GM18520 (cell line): Measurements from ENCODE around the gene SLC7A7.
"Not testable (repeated sequence)": the region's sequence is repeated elsewhere in the genome, so short reads cannot be mapped to it uniquely, and the experiment has no call there.

Experiments used
- ATAC-seq: cut with Tn5 transposase; IDR thresholded peaks from one replicate; pipeline ENCODE4 v1.9.1; 2021; ENCODE audit not compliant: unreplicated experiment

SLC7A7 gene

DNA sequence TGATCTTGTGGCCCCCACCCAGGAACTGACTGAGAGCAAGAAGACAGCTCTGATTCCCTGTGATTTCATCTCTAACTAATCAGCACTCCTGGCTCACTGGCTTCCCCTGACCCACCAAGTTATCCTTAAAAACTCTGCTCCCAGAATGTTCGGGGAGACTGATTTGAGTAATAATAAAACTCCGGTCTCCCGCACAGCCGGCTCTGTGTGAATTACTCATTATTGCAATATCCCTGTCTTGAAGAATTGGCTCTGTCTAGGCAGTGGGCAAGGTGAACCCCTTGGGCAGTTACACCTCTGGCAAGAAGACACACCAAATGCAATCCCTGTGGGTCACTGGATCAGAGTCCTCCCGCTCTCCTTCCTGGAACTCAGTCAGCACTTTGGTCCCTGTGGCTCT is 21.3 kb downstream of the SLC7A7 start:
- no peak for ATAC-seq

- ATAC-seq = not testable (repeated sequence)
Measured at GRCh38 chr14:22793550-22793949, 21.7 kb downstream of the SLC7A7 start.

DNA sequence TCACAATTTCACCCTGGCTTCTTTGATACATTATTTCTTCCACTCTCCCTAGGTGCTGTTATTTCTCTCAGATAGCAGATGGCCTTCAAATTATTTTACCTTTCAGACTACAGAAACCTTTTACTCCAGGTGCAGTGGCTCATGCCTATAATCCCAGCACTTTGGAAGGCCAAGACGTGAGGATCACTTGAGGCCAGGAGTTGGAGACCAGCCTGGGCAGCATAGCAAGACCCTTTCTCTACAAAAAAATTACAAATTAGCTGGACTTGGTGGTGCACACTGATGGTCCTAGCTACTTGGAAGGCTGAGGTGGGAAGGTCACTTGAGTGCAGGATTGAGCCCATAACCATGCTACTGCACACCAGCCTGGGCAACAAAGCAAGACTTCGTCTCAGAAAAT is 23.1 kb downstream of the SLC7A7 start:
- no peak for ATAC-seq

DNA sequence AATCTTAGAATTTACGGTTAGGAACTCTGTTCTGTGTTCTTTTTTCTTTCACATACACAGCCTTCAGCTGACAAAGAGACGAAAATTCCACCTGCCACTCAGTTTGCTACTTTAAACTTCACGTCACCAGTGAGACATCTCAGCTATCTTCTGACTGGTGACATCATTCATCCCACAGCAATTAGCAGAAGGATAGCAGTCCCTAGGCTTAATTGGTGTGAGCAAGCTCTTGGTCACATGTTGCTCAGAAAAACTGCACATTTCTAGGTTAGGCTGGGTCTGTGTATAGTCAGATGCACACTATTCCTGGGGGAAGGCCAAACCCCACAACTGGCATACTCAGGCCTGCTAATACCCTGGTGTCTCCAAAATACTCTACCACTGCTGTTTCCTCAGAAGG is 23.9 kb downstream of the SLC7A7 start:
- no peak for ATAC-seq

- ATAC-seq = no peak
Measured at GRCh38 chr14:22786685-22787084, 28.6 kb downstream of the SLC7A7 start.

DNA sequence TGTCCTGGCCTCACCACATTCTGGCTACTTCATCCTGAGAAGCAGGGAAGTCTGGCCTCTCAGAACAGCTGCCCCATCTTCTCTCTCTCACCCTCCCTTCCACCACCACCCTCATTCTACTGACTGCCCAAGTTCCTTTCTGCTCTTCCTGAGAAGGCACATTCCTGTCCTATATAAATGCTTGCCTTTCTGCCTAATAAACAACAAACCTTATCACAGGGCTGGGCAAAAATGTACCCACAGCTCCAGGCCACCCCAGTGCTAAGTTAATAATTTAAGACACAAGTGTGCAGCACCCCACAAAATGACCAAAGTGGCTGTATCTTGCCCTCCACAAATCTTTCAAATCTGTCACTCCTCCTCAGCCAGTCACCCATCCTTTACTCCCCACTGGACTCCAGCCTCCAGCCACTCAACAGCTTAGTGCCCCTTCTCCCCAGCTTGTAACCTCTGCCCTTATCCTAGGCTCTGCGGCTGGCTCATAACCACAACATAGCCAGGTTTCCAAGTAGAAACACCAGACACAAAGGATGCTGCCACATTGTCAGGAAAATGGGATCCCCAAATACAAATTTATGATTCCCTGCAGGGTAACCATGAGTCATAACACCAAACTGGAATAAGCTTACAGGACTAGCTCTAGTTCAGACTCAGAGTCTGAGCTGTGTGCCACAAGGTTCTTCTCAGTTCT is 33.8 kb downstream of the SLC7A7 start:
- no peak for ATAC-seq

DNA sequence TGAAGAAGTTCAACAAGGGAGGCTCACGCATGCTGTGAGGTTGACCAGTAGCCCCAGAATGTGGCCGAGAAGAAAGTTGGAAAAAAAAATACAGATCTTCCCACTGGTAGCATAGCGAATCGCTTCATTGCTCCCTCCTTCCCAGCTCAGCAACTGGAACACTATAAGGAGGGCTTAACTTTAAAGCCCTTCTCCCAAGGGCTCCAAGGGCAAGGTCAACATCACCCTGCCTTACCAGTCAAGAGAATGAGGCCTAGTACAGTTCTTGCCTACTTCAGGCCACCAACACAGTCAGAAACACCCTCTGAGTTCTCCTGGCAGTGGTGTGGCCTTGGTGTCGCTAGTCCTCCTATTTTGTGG is 34.3 kb downstream of the SLC7A7 start:
- ATAC-seq = no peak

GRCh38 chr14:22780105-22780679 is 35.0 kb downstream of the SLC7A7 start:
- no peak for ATAC-seq

GRCh38 chr14:22778084-22778483 is 37.2 kb downstream of the SLC7A7 start:
- ATAC-seq = no peak

- ATAC-seq = not testable (repeated sequence)
Measured at GRCh38 chr14:22776849-22777248, 38.4 kb downstream of the SLC7A7 start.

- no peak for ATAC-seq
Measured at GRCh38 chr14:22776215-22776614, 39.0 kb downstream of the SLC7A7 start.

DNA sequence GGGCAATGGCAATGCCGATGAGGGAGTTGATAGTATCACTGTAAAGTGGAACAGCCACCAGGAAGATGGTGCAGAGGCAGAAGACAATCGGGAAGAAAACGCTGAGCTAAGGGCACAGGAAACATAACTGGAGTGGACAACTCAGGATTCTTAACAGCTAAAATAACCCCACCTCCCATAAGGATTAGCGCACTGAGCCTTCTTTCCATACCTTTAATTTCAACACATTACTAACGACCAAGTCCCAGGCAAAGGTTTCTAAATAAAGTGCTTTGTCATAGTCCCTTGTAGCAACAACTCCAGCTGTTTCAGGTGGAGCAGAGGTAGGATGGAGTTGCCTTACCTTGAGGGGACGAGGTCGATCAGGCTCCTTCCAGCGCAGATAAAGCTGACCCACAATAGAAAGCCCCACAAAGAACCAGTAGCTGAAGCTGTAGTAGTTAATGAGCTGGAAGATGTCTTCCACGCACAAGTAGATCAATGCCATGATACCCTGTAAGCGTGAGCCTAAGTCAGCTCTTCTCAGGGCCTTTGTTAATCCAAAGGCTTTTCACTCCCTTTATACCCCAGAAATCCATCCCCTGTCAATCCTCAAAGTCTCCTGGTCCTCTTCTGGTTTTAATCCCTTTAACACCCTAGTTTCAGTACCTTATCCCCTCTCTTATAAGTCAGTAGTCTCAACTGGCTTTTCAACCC is 41.1 kb downstream of the SLC7A7 start:
- ATAC-seq = no peak

- ATAC-seq = no peak
Measured at GRCh38 chr14:22773162-22774010, 41.8 kb downstream of the SLC7A7 start.

GRCh38 chr14:22772725-22773124 is 42.5 kb downstream of the SLC7A7 start:
- no peak for ATAC-seq

DNA sequence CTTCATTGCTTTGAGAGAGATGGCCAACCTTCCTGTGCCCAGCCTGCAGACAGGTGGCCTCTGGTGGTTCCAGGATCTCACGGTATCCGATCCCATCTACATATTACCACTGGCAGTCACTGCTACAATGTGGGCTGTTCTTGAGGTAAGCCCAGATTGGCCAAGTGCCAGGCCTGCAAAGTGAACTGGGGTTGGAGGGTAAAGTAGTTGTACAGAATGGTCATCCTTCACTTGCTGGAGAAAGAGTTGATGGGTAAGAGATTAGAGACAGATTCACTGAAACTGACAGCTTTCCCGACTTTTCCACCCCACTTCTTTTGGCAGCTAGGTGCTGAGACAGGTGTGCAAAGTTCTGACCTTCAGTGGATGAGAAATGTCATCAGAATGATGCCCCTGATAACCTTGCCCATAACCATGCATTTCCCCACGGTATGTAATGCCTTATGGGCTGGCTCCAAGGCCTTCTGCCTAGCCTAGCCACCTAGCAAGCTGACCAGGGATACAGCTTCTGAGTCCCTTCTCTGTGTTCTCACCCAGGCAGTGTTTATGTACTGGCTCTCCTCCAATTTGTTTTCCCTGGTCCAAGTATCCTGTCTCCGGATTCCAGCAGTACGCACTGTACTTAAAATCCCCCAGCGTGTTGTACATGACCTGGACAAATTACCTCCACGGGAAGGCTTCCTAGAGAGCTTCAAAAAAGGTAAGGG is 44.6 kb downstream of the SLC7A7 start:
- ATAC-seq = no peak

DNA sequence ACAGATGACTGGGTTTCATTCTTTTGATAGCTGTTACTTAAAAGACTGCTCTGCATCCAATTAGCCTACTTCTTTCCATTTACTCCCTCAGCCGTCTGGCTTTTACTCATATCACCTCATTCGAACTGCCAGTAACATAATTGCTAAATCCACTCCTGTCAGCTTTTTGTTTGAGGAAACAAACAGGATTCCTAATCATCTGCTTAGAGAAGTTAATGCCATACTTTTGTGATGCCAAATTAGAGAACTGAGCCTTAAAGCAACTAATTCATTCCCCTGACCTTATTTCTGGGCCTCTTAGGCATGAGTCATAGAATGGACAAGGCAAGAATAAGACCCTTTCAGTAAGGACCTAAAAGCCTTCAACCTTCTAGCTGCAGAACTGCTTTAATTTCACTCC is 45.9 kb downstream of the SLC7A7 start:
- no peak for ATAC-seq

DNA sequence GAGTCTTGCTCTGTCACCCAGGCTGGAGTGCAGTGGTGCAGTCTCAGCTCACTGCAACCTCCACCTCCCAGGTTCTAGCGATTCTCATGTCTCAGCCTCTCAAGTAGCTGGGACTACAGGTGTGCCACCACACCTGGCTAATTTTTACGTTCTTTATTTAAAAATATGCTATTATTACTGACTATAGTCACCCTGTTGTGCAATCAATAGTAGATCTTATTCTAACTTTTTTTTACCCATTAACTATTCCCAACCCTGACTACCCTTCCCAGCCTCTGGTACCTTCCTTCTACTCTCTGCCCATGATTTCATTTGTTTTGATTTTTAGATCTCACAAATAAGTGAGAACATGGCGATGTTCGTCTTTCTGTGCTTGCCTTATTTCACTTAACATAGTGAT is 46.3 kb downstream of the SLC7A7 start:
- ATAC-seq = no peak

DNA sequence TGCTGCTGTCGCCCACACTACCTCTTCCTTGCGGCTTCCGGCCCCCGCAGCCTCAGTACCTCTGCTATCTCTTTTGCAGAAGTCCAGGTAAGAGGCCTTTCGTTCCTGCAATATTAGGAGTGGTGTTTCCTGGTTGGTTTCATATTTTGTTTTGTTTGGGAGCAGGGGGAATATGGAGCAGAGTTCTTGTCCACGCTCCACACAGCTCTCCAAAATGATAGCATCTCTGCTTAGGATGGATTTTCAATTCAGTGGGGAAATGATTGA is 48.0 kb downstream of the SLC7A7 start:
- ATAC-seq = no peak

DNA sequence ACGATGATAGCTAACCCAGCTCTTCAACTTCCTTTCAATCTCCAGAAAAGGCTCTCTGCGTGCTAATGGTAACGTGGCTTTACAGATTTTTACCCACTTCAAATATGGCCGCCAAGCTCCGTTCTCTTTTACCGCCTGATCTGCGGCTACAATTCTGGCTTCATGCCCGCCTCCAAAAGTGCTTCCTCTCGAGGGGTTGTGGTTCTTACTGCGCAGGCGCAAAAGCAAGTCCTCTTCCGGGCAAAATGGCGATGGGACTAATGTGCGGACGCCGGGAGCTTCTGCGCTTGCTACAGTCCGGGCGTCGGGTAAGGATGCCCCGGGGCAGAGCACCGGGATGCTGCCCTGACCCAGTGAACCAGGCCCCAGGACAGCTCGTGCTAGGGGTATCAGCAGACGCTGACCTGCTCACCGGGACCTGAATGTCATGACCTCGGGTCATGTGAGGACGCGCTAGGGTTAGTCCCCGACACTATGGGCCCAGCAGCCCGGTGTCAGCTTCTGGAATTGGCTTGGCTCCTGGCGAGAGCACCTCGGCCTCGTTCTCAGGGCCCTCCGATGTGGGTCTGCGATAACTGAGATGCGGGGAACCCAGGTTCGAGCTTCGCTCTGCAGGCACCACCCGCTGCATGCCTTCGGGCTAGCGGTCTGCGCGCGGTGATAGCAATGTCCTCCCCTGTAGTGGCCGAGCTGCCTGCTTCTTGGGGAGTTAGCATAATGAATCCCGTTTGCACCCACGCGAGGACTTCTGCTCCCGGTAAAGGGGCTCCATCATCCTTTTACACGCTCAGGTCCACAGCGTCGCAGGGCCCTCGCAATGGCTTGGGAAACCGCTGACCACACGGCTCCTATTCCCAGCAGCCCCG is 48.5 kb downstream of the SLC7A7 start, which contains the start of gene OXA1L:
OXA1L (plus strand) TSS at position 232 of the 866 bp plus-strand sequence; CDS start at position 246, 14 bp downstream.
- ATAC-seq = peak; percentile 60

- no peak for ATAC-seq
Measured at GRCh38 chr14:22764382-22764781, 50.9 kb downstream of the SLC7A7 start.
